GM18951 (cell line): ENCODE measurements around the gene UBD.

ENCODE experiments used
- POLR2A ChIP-seq: IDR thresholded peaks from 4 replicates; pipeline ENCODE4 v1.6.1; 2011; ENCODE audit warnings: mild to moderate bottlenecking; ENCODE audit not compliant: insufficient read length, insufficient read depth; ENCODE audit errors: extremely low read depth
- in situ Hi-C: fragments of 300-500 bp; cut with MboI; formaldehyde crosslinking; loops from one replicate; pipeline ENCODE4 v1.12.0; 2022; ENCODE audit warnings: low sequenced_read_pairs, mixed read lengths, inconsistent platforms; ENCODE audit not compliant: unreplicated experiment

Gene UBD

GRCh38 chr6:29524444-29525310 lies 34.9 kb downstream of the UBD start:
- no peak for TF ChIP-seq POLR2A
- in situ Hi-C loops, result no loop called here

DNA sequence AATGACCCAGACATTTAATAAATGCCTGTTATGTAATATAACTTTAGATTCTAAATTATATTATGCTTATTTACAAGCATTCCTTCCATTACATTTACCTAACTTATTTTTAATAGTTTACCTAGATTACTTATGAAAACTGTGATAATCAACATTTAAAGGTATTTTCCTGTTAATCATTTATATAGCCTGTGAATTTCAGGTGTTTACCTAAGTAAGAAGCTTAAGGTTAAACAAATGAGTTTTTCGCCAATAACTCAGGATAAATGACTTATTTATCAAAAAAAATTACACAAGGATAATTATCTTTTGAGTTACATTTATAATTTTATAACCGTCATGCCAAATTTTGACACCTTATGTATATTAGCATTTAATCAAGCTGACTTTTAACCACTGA lies 35.5 kb downstream of the UBD start:
- no peak for TF ChIP-seq POLR2A
- in situ Hi-C loops, result no loop called here

- in situ Hi-C loops, result no loop called here
- no peak for TF ChIP-seq POLR2A
These were observed 37.3 kb downstream of the UBD start for GRCh38 chr6:29522227-29522626.

DNA sequence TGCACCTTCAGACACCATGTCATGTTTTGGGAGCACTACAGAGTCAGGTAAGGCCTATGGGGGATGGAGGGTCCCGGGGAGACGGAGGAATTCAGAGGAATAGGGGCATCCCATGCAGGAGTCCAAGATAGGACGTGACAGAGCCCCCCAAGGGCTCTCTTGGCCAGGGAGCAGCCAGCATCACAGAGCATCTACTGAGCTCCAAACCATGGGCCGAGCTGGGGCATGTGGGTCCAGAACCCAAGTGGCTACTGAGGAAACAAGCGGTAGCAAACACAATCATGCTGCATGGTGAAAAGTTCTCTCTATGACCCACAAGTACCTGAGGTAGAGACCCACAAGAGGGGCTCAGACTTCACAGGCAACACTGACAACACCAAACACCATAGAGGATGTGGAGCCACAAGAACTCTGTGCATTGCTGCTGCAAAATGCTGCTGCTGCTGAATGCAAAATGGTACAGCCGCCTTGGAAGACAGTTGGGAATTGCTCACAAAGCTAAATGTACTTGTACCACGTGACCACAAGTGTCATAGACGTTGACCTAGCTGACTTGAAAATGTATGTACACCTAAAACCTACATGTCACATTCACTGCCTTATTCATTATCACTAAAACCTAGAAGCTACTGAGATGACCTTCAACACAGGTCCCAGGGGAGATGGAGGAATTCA lies 38.4 kb downstream of the UBD start:
- no peak for TF ChIP-seq POLR2A
- in situ Hi-C loops, result no loop called here

- TF ChIP-seq POLR2A, result no peak
- in situ Hi-C loops, result no loop called here
These were observed 39.3 kb downstream of the UBD start for GRCh38 chr6:29520232-29520631.

DNA sequence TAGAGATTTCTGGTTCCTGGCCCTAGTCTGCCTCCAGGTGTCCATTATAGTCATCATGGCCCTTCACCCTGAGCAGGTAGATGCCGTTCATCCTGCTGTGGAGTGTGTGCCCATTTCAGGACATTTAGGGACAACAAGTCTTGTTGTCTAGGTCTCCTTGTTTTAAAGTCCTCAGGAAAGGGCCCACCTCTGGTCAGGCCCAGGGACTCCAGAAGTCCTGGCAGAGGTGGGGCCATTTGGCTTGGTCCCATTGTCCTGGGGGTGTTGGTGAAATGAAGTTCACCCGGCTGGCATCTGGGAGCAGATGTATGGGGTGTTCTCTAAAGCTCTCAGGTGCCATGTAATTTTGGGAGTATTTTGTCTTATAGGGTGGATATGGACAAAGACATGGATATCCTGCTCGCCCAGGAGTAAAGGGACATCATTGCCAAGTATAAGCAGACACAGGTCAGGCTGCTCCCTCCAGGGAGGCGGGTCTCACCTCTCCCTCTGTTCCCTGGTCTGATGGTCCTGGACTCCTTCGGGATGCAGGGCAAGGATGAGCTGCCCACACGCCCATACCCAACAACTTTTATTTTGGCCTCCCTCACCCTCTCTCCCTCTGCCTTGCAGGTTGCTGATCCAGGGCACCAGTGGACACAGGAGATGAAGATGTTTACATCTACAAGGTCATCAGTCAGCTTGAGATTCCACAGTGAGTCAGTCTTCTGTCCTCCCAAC lies 40.1 kb downstream of the UBD start:
- in situ Hi-C loops, result no loop called here
- no peak for TF ChIP-seq POLR2A

DNA sequence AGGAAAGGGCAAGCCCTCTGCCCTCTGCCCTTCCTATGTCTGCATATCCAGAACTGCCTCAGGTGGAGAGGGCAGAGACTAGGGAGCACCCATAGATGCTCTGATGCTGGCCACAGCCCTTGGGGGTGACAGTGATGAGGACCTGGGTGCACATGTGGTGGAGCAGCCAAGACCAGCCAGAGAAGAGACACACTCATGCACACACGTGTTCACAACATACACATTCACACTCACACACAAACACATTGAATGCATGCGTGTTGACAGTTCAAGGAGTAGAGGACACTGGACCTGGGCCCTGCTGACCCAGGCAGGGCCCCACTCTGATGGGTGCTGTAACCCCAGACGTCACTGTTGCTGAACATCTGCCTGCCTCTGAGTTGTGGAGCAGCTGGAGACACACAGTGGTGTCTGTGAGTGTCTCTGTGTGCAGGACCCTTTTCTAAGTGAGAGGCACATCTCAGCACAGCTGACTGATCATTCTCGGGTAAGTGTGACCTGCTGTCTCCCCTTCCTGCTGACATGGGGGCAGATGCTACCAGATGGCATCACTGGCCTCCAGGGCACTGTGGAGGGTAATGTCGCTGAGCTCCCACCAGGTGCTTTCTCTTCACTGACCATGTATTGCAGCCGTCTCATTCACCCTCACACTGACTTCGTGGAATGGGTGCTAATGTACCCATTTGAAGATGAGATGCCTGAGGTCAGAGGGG lies 41.6 kb downstream of the UBD start:
- in situ Hi-C loops, result no loop called here
- TF ChIP-seq POLR2A, result no peak

DNA sequence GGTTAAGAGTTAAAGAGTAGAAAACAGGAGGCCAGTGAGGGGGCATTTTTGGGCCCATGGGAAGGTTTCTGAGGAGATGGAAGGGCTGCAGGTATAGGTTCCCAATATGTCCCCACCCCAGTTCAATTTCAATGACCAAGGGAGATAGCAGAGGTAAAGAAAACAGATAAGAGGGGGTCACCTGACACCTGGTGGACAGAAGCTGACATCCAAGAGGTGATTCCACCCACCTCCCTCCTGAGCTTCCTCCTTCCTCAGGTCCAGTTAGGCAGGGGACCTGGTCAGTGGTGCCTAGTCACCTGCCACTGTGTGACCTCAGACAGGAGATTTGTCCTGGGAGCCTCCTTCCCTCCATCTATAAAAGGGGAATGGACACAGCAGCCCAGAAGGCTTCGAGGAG lies 42.3 kb downstream of the UBD start:
- in situ Hi-C loops, result no loop called here
- TF ChIP-seq POLR2A, result no peak

GRCh38 chr6:29516108-29516507 lies 43.4 kb downstream of the UBD start:
- in situ Hi-C loops, result no loop called here
- no peak for TF ChIP-seq POLR2A

DNA sequence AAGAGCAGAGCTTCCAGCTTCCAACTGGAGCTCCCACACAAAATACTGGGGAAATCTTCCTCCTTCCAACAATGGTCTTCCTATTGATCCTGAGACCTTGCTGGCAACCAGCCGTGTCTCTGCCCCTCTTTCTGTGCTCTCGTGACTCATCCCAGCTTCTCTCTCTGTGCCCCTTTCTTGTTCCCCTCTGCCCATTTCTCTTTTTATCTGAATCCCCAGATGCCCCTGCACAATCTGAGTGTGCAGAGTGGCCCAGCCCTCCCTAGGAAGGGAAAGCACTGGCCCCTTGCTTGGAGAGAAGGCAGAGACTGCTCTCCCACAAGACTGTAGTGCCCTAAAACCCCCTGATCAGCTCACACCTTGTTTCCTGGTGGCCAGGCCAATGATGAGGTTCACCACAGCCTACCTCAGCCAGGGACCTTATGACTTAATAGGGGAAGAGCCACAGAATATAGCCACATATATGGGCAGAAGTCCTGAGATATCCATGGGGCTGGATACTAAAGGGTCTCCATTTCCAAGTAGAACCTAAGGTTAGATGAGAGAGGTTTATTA lies 48.7 kb downstream of the UBD start:
- no peak for TF ChIP-seq POLR2A
- in situ Hi-C loops, result no loop called here

DNA sequence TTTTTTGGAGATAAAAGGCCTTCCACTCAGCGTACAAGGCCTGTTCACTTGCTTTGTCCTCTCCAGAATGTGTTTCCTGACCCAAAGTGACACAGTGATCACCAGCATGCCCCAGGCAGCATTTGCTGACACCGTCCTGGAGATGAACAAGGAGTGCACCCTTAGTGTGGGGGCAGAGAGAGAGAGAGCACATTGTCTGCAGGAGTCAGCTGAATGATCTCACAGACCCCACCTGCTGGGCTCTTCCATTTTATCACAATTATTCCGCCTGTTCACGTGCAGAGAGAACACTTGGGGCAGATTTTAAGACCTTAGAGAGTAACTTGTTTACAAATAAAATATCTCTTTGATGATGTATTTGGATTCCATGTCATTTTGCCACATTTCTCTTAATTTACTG lies 49.3 kb downstream of the UBD start:
- in situ Hi-C loops, result no loop called here

GRCh38 chr6:29509711-29510110 lies 49.8 kb downstream of the UBD start:
- in situ Hi-C loops, result no loop called here
- no peak for TF ChIP-seq POLR2A

More for the DNA sequence above, 49.3 kb downstream of the UBD start:
- TF ChIP-seq POLR2A, result no peak

GRCh38 chr6:29509239-29509638 lies 50.3 kb downstream of the UBD start:
- in situ Hi-C loops, result no loop called here
- no peak for TF ChIP-seq POLR2A

DNA sequence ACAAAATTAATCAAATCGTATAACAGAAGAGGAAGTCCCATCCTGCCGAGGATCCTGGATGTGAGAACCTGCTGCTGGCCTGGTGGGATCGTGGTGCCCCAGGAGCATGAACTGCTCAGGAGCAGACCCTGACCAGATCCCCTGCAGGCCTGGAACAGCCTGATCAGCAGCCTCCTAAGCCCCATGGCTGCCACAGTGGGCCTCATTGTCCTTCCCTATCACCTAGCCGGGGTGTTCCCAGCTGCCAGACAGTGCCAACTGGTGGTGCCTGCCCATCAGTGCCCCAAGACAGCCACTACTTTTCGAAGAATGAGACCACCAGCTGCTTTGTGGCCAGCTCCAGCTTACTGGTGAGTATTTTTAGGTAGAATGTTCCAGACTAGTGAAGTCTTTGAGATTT lies 52.2 kb downstream of the UBD start:
- in situ Hi-C loops, result no loop called here
- TF ChIP-seq POLR2A, result no peak
